IMR-90 (cell line): ENCODE data around the gene ZBP1. TPM values are rescaled to one million over a fixed set of nuclear protein-coding genes. Genes with fewer than 3 reads are reported as not detected.

Experiments used
- ATAC-seq: fragments of 200-7000 bp; cut with Tn5 transposase; 2 replicates; pipeline ENCODE4 v1.9.1; 2020; ENCODE audit warnings: low read depth, mild to moderate bottlenecking, moderate library complexity
- BruUV-seq: library from RNA; stranded (reverse); fragments of 400-500 nt; replicated peaks from 2 replicates; lab custom pipeline; 2021; lab: Mats Ljungman, UMichigan
- CTCF ChIA-PET: fragments of 300-600 bp; formaldehyde crosslinking; extraction: SDS; loops from one replicate; lab custom pipeline; 2021; ENCODE audit warnings: antibody characterized with exemption; lab: Yijun Ruan, JAX
- POLR2A ChIA-PET: fragments of 300-600 bp; sonication (Branson Sonifier 250); formaldehyde crosslinking; loops from one replicate; lab custom pipeline; 2022; ENCODE audit warnings: antibody characterized with exemption; ENCODE audit not compliant: unreplicated experiment; lab: Charles Lee
- DNase-seq: peaks from one replicate; pipeline ENCODE4 v3.0.0; 2013
- H2AFZ ChIP-seq: replicated peaks from 2 replicates; pipeline ENCODE3; 2013; ENCODE audit warnings: low read length, mild to moderate bottlenecking; ENCODE audit not compliant: poor library complexity
- H2AK5ac ChIP-seq: 2 replicates; pipeline ENCODE4 v1.6.1; 2013; ENCODE audit warnings: low read depth, low read length, inconsistent platforms
- H2AK9ac ChIP-seq: replicated peaks from 2 replicates; pipeline ENCODE3; 2013; ENCODE audit warnings: mild to moderate bottlenecking, low read depth, low read length, moderate library complexity; ENCODE audit not compliant: poor library complexity
- H2BK120ac ChIP-seq: 2 replicates; pipeline ENCODE4 v1.6.1; 2013; ENCODE audit warnings: low read depth, low read length, inconsistent platforms
- H2BK15ac ChIP-seq: 3 replicates; pipeline ENCODE4 v1.6.1; 2013; ENCODE audit warnings: low read depth, low read length, inconsistent platforms
- H2BK20ac ChIP-seq: 2 replicates; pipeline ENCODE4 v1.6.1; 2013; ENCODE audit warnings: low read depth, mild to moderate bottlenecking, inconsistent platforms, low read length, moderate library complexity
- H2BK5ac ChIP-seq: 2 replicates; pipeline ENCODE4 v1.6.1; 2013; ENCODE audit warnings: mild to moderate bottlenecking, low read depth, low read length, inconsistent platforms; ENCODE audit not compliant: poor library complexity, severe bottlenecking
- H3K14ac ChIP-seq: replicated peaks from 2 replicates; pipeline ENCODE4 v1.6.1; 2013; ENCODE audit warnings: low read depth, low read length, inconsistent platforms
- H3K18ac ChIP-seq: 2 replicates; pipeline ENCODE4 v1.6.1; 2013; ENCODE audit warnings: low read depth, low read length, control low read depth
- H3K23ac ChIP-seq: 2 replicates; pipeline ENCODE4 v1.6.1; 2013; ENCODE audit warnings: low read depth, low read length, inconsistent platforms
- H3K27ac ChIP-seq: 2 replicates; pipeline ENCODE4 v1.5.1; 2013; ENCODE audit warnings: mild to moderate bottlenecking, control low read depth, low read length; ENCODE audit not compliant: insufficient read depth
- H3K27me3 ChIP-seq: 2 replicates; pipeline ENCODE4 v1.6.1; 2013; ENCODE audit warnings: low read length; ENCODE audit not compliant: control insufficient read depth, insufficient read depth
- H3K36me3 ChIP-seq: 2 replicates; pipeline ENCODE4 v1.6.1; 2013; ENCODE audit warnings: low read length, mixed read lengths; ENCODE audit not compliant: control insufficient read depth, insufficient read depth
- H3K4ac ChIP-seq: 2 replicates; pipeline ENCODE4 v1.6.1; 2013; ENCODE audit warnings: low read depth, low read length, inconsistent platforms
- H3K4me1 ChIP-seq: 2 replicates; pipeline ENCODE4 v1.6.1; 2013; ENCODE audit warnings: low read length, mixed read lengths; ENCODE audit not compliant: control insufficient read depth, insufficient read depth
- H3K4me2 ChIP-seq: 2 replicates; pipeline ENCODE4 v1.6.1; 2013; ENCODE audit warnings: low read depth, mild to moderate bottlenecking, control low read depth, low read length, moderate library complexity
- H3K4me3 ChIP-seq: 2 replicates; pipeline ENCODE4 v1.5.1; 2013; ENCODE audit warnings: low read depth, mild to moderate bottlenecking, control low read depth, low read length, moderate library complexity; ENCODE audit not compliant: insufficient read depth
- H3K56ac ChIP-seq: 2 replicates; pipeline ENCODE4 v1.6.1; 2013; ENCODE audit warnings: low read length, inconsistent platforms; ENCODE audit not compliant: insufficient read depth; ENCODE audit errors: extremely low read depth
- H3K79me1 ChIP-seq, 2 experiments: 2 replicates each; pipeline ENCODE4 v1.6.1; 2013; ENCODE audit warnings: low read length in 2 of 2, inconsistent platforms in 1 of 2, low read depth in 1 of 2
- H3K9ac ChIP-seq: 2 replicates; pipeline ENCODE4 v1.6.1; 2013; ENCODE audit warnings: low read depth, low read length, control low read depth
- H3K9me1 ChIP-seq: 2 replicates; pipeline ENCODE4 v1.6.1; 2013; ENCODE audit warnings: low read length, inconsistent platforms; ENCODE audit not compliant: insufficient read depth
- H3K9me3 ChIP-seq: 2 replicates; pipeline ENCODE4 v1.6.1; 2013; ENCODE audit warnings: low read length; ENCODE audit not compliant: control insufficient read depth, insufficient read depth
- H4K20me1 ChIP-seq: 2 replicates; pipeline ENCODE4 v1.6.1; 2013; ENCODE audit warnings: low read length, inconsistent platforms; ENCODE audit not compliant: insufficient read depth
- H4K5ac ChIP-seq: 2 replicates; pipeline ENCODE4 v1.6.1; 2013; ENCODE audit warnings: mild to moderate bottlenecking, low read depth, low read length, control low read depth
- H4K8ac ChIP-seq, 2 experiments: 2 replicates each; pipeline ENCODE4 v1.6.1; 2013; ENCODE audit warnings: low read depth in 2 of 2, low read length in 2 of 2, control low read depth in 1 of 2, inconsistent platforms in 1 of 2
- H4K91ac ChIP-seq: 2 replicates; pipeline ENCODE4 v1.6.1; 2013; ENCODE audit warnings: low read depth, low read length, inconsistent platforms; ENCODE audit not compliant: insufficient read depth
- BHLHE40 ChIP-seq: fragments of 150-350 bp; IDR thresholded peaks from 2 replicates; pipeline ENCODE4 v1.6.1; 2016; ENCODE audit warnings: mild to moderate bottlenecking, low read depth, low read length
- CEBPB ChIP-seq: IDR thresholded peaks from 2 replicates; pipeline ENCODE4 v1.6.1; 2012; ENCODE audit warnings: low read depth, low read length, improper control_type of control experiment
- CHD1 ChIP-seq: IDR thresholded peaks from 2 replicates; pipeline ENCODE4 v1.6.1; 2012; ENCODE audit warnings: low read depth, low read length, improper control_type of control experiment
- FOS ChIP-seq: fragments of 150-350 bp; IDR thresholded peaks from 2 replicates; pipeline ENCODE4 v1.6.1; 2016; ENCODE audit warnings: low read depth, low read length
- MAFK ChIP-seq: IDR thresholded peaks from 2 replicates; pipeline ENCODE4 v1.6.1; 2012; ENCODE audit warnings: low read depth, low read length, improper control_type of control experiment
- MAZ ChIP-seq: IDR thresholded peaks from 2 replicates; pipeline ENCODE4 v1.6.1; 2012; ENCODE audit warnings: low read depth, mild to moderate bottlenecking, low read length, improper control_type of control experiment, moderate library complexity, borderline replicate concordance
- MXI1 ChIP-seq: IDR thresholded peaks from 2 replicates; pipeline ENCODE4 v1.6.1; 2012; ENCODE audit warnings: low read depth, mild to moderate bottlenecking, low read length, moderate library complexity, borderline replicate concordance
- NFE2L2 ChIP-seq: fragments of 150-350 bp; IDR thresholded peaks from 2 replicates; pipeline ENCODE4 v1.6.1; 2016; ENCODE audit warnings: low read depth, mild to moderate bottlenecking, low read length
- POLR2A ChIP-seq: IDR thresholded peaks from 2 replicates; pipeline ENCODE4 v1.6.1; 2012; ENCODE audit warnings: mild to moderate bottlenecking, low read depth, low read length
- RAD21 ChIP-seq: IDR thresholded peaks from 2 replicates; pipeline ENCODE4 v1.6.1; 2012; ENCODE audit warnings: low read length, improper control_type of control experiment
- RCOR1 ChIP-seq: IDR thresholded peaks from 2 replicates; pipeline ENCODE4 v1.6.1; 2012; ENCODE audit warnings: mild to moderate bottlenecking, low read length, improper control_type of control experiment; ENCODE audit not compliant: insufficient replicate concordance
- RFX5 ChIP-seq: IDR thresholded peaks from 2 replicates; pipeline ENCODE4 v1.8.0; 2012; ENCODE audit warnings: low read depth, mild to moderate bottlenecking, low read length, moderate library complexity
- SMC3 ChIP-seq: fragments of 150-350 bp; IDR thresholded peaks from 2 replicates; pipeline ENCODE4 v1.6.1; 2016; ENCODE audit warnings: low read depth, mild to moderate bottlenecking, antibody characterized with exemption, low read length, moderate library complexity
- WGBS, 2 experiments: methylation state at CpG; one replicate each; pipeline versions ENCODE4 v1.1.5 to v1.1.7; 2013; ENCODE audit warnings: missing lambda C conversion rate in 2 of 2; ENCODE audit not compliant: insufficient read length in 1 of 2; ENCODE audit errors: extremely low coverage in 2 of 2; 5-methylcytosine and 5-hydroxymethylcytosine counted together
- dilution Hi-C: fragments of 300-500 bp; cut with HindIII; formaldehyde crosslinking; loops from one replicate; pipeline ENCODE4 v1.14.3; 2018; ENCODE audit warnings: low sequenced_read_pairs; ENCODE audit not compliant: unreplicated experiment
- in situ Hi-C: fragments of 300-500 bp; cut with MboI; formaldehyde crosslinking; loops from 3 replicates; pipeline ENCODE4 v1.14.3; 2019; ENCODE audit warnings: low sequenced_read_pairs, inconsistent platforms, mixed read lengths
- intact Hi-C: fragments of 100-400 bp; cut with micrococcal nuclease; formaldehyde crosslinking; loops from 2 replicates; pipeline ENCODE4 v1.10.0; 2022
- polyA plus RNA-seq, 3 experiments: library from polyadenylated mRNA; depleted of rRNA; stranded (reverse); fragments of >200 nt; gene quantifications; 2 replicates each; pipeline ENCODE4 v1.2.3, GENCODE V29; 2012; ENCODE audit warnings: low replicate concordance in 1 of 3
- total RNA-seq: library from RNA; depleted of rRNA; stranded (reverse); fragments of >200 nt; gene quantifications from 2 replicates; pipeline ENCODE4 v1.2.3, GENCODE V29; 2012
- TF ChIP-seq, protein P1 (sequence below): conservative IDR thresholded peaks from 2 replicates; pipeline ENCODE4 v1.5.1; 2012; ENCODE audit warnings: mild to moderate bottlenecking, low read depth, low read length, improper control_type of control experiment
- TF ChIP-seq, protein P2 (sequence below): fragments of 150-350 bp; IDR thresholded peaks from 2 replicates; pipeline ENCODE4 v1.6.1; 2017; ENCODE audit warnings: mild to moderate bottlenecking, antibody characterized with exemption, low read length, low read depth

ZBP1 gene
- total and polyA plus RNA-seq, 2 of the 4 experiments (the other 2 are of a cell fraction) = not detected

DNA sequence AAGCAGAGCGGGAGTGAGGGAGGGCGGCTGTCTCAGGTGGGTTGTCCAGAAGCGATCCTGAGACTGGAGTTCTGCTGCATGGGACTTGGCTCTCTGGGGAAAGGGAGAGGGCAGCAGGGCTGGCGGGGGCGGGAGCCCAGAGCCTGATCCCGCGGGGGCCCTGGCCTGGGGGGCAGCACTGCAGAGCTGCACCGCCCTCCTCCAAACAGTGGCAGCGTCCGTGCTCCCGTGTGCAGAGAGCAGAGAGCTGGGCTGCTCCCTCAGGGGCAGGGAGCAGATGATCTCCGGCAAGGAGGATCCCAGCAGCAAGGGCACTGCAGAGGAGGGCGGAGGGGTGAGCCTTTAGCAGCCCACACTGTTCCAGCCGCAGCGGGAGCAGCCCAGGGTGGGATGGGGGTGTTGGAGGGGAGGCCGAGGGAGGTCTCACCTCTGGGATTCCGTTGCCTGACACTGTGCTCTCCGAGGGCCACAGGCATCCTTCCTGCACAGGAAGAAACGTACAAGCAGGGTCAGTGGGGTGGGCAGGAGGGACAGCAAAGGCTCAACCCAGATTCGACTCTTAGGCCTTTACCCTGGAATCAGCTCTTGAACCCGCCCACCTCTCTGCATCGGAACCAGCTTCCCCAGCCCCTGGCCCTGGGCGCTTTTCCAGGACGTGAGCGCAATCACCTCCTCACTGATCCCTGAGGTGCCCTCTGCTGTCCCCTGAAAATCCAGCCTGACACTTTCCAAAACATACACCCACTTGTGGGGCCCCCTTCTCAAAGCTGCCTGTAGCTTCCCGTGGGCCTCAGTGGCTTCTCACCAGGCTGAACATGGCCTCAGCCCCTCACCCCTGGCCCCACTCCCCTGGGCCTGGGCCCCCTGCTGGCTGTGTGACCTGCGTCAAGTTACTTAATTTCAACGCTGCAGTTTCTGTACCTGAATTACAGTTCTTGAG lies 32.6 kb upstream of the ZBP1 start:
- no peaks in the 10 kb centered on the region for H3K4me1 ChIP-seq
- intact Hi-C loops (loop anchor here (10.0 kb wide), 1 partner anchor 192 kb away; no protein-coding TSS in a partner anchor), in situ Hi-C loops (loop anchor here (10.0 kb wide), 1 partner anchor 432 kb away; no protein-coding TSS in a partner anchor), dilution Hi-C loops (no loop called here)
- ChIA-PET CTCF (no interaction called here), POLR2A (no interaction called here)
- no peaks in the 10 kb centered on the region for H3K9me3 ChIP-seq
- H4K5ac ChIP-seq = no peak overlapping the region
- DNase-seq (no peak), ATAC-seq (no peak)
- no peak overlapping the region for H4K91ac ChIP-seq
- no peak overlapping the region for H3K27ac ChIP-seq
- H4K20me1 ChIP-seq = peaks cover 3% of the 10 kb centered on the region; the same call in 1 of the 2 replicates
- H3K56ac ChIP-seq = no peak overlapping the region
- H2BK20ac ChIP-seq = no peak overlapping the region
- H3K4me2 ChIP-seq = no peak overlapping the region
- no peak overlapping the region for H2BK15ac ChIP-seq
- no peak overlapping the region for H3K4ac ChIP-seq
- no peak overlapping the region for H4K8ac ChIP-seq
- H3K36me3 ChIP-seq = peaks cover 25% of the 10 kb centered on the region
- no peak overlapping the region for H2AK5ac ChIP-seq
- H3K9me1 ChIP-seq = no peaks in the 10 kb centered on the region
- no peak overlapping the region for H3K18ac ChIP-seq
- H3K14ac ChIP-seq = no peak overlapping the region
- no peak overlapping the region for H3K4me3 ChIP-seq
- H2BK5ac ChIP-seq = no peak overlapping the region
- H2AK9ac ChIP-seq = no peak overlapping the region
- H3K79me1 ChIP-seq = no peaks in the 10 kb centered on the region
- H2BK120ac ChIP-seq = no peak overlapping the region
- H2AFZ ChIP-seq = no peak overlapping the region
- H3K27me3 ChIP-seq = no peaks in the 10 kb centered on the region
- no peak overlapping the region for H3K23ac ChIP-seq
- no TSS peak for BruUV-seq
- 81% methylated on average over 10 of the region's 28 CpGs; no CpG with 5 or more reads in 1 of the 2 experiments for WGBS, 2 experiments
- H3K9ac ChIP-seq = no peak overlapping the region
- TF ChIP-seq CHD1 (no peak), RFX5 (no peak), POLR2A (no peak), MAZ (no peak), BHLHE40 (no peak), NFE2L2 (no peak), SMC3 (no peak), RAD21 (no peak), FOS (no peak), MAFK (no peak), MXI1 (no peak), RCOR1 (no peak), CEBPB (no peak)
- TF ChIP-seq, protein P1, sequence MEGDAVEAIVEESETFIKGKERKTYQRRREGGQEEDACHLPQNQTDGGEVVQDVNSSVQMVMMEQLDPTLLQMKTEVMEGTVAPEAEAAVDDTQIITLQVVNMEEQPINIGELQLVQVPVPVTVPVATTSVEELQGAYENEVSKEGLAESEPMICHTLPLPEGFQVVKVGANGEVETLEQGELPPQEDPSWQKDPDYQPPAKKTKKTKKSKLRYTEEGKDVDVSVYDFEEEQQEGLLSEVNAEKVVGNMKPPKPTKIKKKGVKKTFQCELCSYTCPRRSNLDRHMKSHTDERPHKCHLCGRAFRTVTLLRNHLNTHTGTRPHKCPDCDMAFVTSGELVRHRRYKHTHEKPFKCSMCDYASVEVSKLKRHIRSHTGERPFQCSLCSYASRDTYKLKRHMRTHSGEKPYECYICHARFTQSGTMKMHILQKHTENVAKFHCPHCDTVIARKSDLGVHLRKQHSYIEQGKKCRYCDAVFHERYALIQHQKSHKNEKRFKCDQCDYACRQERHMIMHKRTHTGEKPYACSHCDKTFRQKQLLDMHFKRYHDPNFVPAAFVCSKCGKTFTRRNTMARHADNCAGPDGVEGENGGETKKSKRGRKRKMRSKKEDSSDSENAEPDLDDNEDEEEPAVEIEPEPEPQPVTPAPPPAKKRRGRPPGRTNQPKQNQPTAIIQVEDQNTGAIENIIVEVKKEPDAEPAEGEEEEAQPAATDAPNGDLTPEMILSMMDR = no peak
- TF ChIP-seq, protein P2, sequence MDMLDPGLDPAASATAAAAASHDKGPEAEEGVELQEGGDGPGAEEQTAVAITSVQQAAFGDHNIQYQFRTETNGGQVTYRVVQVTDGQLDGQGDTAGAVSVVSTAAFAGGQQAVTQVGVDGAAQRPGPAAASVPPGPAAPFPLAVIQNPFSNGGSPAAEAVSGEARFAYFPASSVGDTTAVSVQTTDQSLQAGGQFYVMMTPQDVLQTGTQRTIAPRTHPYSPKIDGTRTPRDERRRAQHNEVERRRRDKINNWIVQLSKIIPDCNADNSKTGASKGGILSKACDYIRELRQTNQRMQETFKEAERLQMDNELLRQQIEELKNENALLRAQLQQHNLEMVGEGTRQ = no peak
